HepG2 (cell line): ENCODE data around the gene ICAM3. TPM values are rescaled to one million over a fixed set of nuclear protein-coding genes. Genes with fewer than 3 reads are reported as not detected.
A peak's percentile ranks its signal among the peaks of the same experiment; 100 is the strongest.

Experiments
- ATAC-seq: fragments of 200-7000 bp; cut with Tn5 transposase; 3 replicates; pipeline ENCODE4 v1.9.1; 2020; ENCODE audit warnings: mild to moderate bottlenecking, moderate library complexity
- BruUV-seq: library from RNA; stranded (reverse); fragments of 400-500 nt; replicated peaks from 2 replicates; lab custom pipeline; 2021; lab: Mats Ljungman, UMichigan
- CTCF ChIA-PET: fragments of 300-600 bp; formaldehyde crosslinking; extraction: SDS; loops from one replicate; lab custom pipeline; 2021; ENCODE audit warnings: low total read pairs, inconsistent platforms, low intra/inter-chr PET ratio; lab: Yijun Ruan, JAX
- POLR2A ChIA-PET: fragments of 350-600 bp; sonication (Branson Sonifier 250); formaldehyde crosslinking; loops from one replicate; lab custom pipeline; 2020; ENCODE audit warnings: antibody characterized with exemption, inconsistent platforms; lab: Yijun Ruan, JAX
- DNase-seq: peaks from one replicate; pipeline ENCODE4 v3.0.0-alpha.2; 2015; ENCODE audit warnings: low spot score
- FAIRE-seq: peaks from 3 replicates; lab custom pipeline; 2011; peaks lifted over from hg19 to GRCh38; lab: Jason Lieb, UNC
- H2AFZ ChIP-seq: one replicate; pipeline ENCODE4 v1.6.1; 2011; ENCODE audit warnings: low read length, inconsistent platforms
- H3K27ac ChIP-seq: fragments of 300-600 bp; 3 replicates; pipeline ENCODE4 v1.8.0; 2011; ENCODE audit warnings: mixed run types, mild to moderate bottlenecking, mixed read lengths, low read length, inconsistent platforms; ENCODE audit not compliant: insufficient read depth; ENCODE audit errors: extremely low read length
- H3K27me3 ChIP-seq, 2 experiments: fragments of 200-600 bp in 1 of 2; 2 replicates in 1 of 2; 3 replicates in 1 of 2; pipeline versions ENCODE4 v1.6.0 to v1.8.0; 2011; ENCODE audit warnings: low read length in 2 of 2, mild to moderate bottlenecking in 2 of 2, moderate library complexity in 2 of 2, inconsistent platforms in 1 of 2; ENCODE audit not compliant: insufficient read depth in 2 of 2, control insufficient read depth in 1 of 2
- H3K36me3 ChIP-seq, 2 experiments: fragments of 200-600 bp in 1 of 2; replicated peaks in 1 of 2; 2 replicates in 1 of 2; 3 replicates in 1 of 2; pipeline versions ENCODE4 v1.5.1 to v1.8.0; 2011; ENCODE audit warnings: low read length in 2 of 2, inconsistent platforms in 1 of 2; ENCODE audit not compliant: insufficient read depth in 2 of 2, control insufficient read depth in 1 of 2
- H3K4me1 ChIP-seq: 2 replicates; pipeline ENCODE4 v1.5.1; 2012; ENCODE audit warnings: low read length, inconsistent platforms; ENCODE audit not compliant: insufficient read depth
- H3K4me2 ChIP-seq: 2 replicates; pipeline ENCODE4 v1.6.0; 2011; ENCODE audit warnings: low read depth, low read length, inconsistent platforms
- H3K4me3 ChIP-seq, 3 experiments: fragments of 200-600 bp in 1 of 3; sonication (generic), shearing (Covaris generic) in 1 of 3; replicated peaks in 1 of 3; 2 replicates each; pipeline ENCODE4 v1.5.1; 2011 to 2016; ENCODE audit warnings: low read length in 3 of 3, inconsistent platforms in 2 of 3, low read depth in 2 of 3, mild to moderate bottlenecking in 2 of 3, control low read depth in 1 of 3, mixed read lengths in 1 of 3; ENCODE audit not compliant: insufficient read depth in 1 of 3
- H3K79me2 ChIP-seq: one replicate; pipeline ENCODE4 v1.6.1; 2011; ENCODE audit warnings: low read length, inconsistent platforms; ENCODE audit not compliant: insufficient read depth
- H3K9ac ChIP-seq: 2 replicates; pipeline ENCODE4 v1.6.0; 2011; ENCODE audit warnings: mild to moderate bottlenecking, low read depth, low read length, inconsistent platforms; ENCODE audit not compliant: insufficient read depth
- H3K9me3 ChIP-seq: 2 replicates; pipeline ENCODE4 v1.5.1; 2012; ENCODE audit warnings: mild to moderate bottlenecking, low read length
- H4K20me1 ChIP-seq: 2 replicates; pipeline ENCODE4 v1.6.0; 2011; ENCODE audit warnings: inconsistent platforms, mild to moderate bottlenecking, low read length, moderate library complexity; ENCODE audit not compliant: insufficient read depth
- AGO2 ChIP-seq: fragments of 200-400 bp; formaldehyde crosslinking; optimal IDR thresholded peaks from 2 replicates; pipeline ENCODE3; 2017; ENCODE audit warnings: mild to moderate bottlenecking, low read depth, low read length, moderate library complexity
- ARHGAP35 ChIP-seq: sonication (generic); formaldehyde crosslinking; IDR thresholded peaks from 2 replicates; pipeline ENCODE4 v1.9.0; 2022; ENCODE audit warnings: mild to moderate bottlenecking, inconsistent platforms, moderate library complexity, missing genetic modification reagents, borderline replicate concordance
- CAMTA2 ChIP-seq: sonication (generic); formaldehyde crosslinking; IDR thresholded peaks from 2 replicates; pipeline ENCODE4 v1.4.0; 2020; ENCODE audit warnings: mild to moderate bottlenecking, missing genetic modification reagents, borderline replicate concordance
- ZNF101 ChIP-seq: sonication (generic); formaldehyde crosslinking; IDR thresholded peaks from 2 replicates; pipeline ENCODE4 v1.4.0; 2020; ENCODE audit warnings: mild to moderate bottlenecking, low read depth, missing genetic modification reagents, borderline replicate concordance
- WGBS: methylation state at CpG from one replicate; pipeline ENCODE4 v1.1.6; 2017; ENCODE audit warnings: low lambda C conversion rate; 5-methylcytosine and 5-hydroxymethylcytosine counted together
- in situ Hi-C: cut with HindIII; loops from 2 replicates; pipeline ENCODE4 v1.10.0; 2017; ENCODE audit warnings: low pct_unique_long_range_greater_than_20kb; ENCODE audit not compliant: extremely low pct_ligation_motif_present
- intact Hi-C: fragments of 100-400 bp; cut with micrococcal nuclease; formaldehyde crosslinking; loops from one replicate; pipeline ENCODE4 v1.10.0; 2022; ENCODE audit not compliant: unreplicated experiment
- polyA plus RNA-seq, 8 experiments: library from polyadenylated mRNA; depleted of rRNA in 3 of 8; stranded (reverse) in 7 of 8; unstranded in 1 of 8; fragments of >200 nt; fragmentation: Illumina TruSeq in 4 of 8; extraction: Trizol in 4 of 8; gene quantifications; 2 replicates each; pipeline versions ENCODE4 v1.2.1 to v1.2.3, GENCODE V29; 2011 to 2016; ENCODE audit warnings: low read depth in 4 of 8, missing spikeins in 1 of 8, mixed read lengths in 1 of 8; ENCODE audit not compliant: insufficient read depth in 1 of 8
- total RNA-seq, 5 experiments: library from RNA; depleted of rRNA; stranded (reverse); fragments of >200 nt; fragmentation: Illumina TruSeq; extraction: Trizol; gene quantifications; 2 replicates each; pipeline ENCODE4 v1.2.3, GENCODE V29; 2016; ENCODE audit warnings: low read depth in 1 of 5
- TF ChIP-seq, protein P1 (sequence below): sonication (generic); formaldehyde crosslinking; IDR thresholded peaks from 2 replicates; pipeline ENCODE4 v1.5.1; 2020; ENCODE audit warnings: mild to moderate bottlenecking, missing genetic modification reagents, moderate library complexity

Gene ICAM3
- total and polyA plus RNA-seq, 2 of the 13 experiments (the other 11 are each of a cell fraction or from before 2014, with no cell fraction given), result 14.1 to 21.0 TPM

DNA sequence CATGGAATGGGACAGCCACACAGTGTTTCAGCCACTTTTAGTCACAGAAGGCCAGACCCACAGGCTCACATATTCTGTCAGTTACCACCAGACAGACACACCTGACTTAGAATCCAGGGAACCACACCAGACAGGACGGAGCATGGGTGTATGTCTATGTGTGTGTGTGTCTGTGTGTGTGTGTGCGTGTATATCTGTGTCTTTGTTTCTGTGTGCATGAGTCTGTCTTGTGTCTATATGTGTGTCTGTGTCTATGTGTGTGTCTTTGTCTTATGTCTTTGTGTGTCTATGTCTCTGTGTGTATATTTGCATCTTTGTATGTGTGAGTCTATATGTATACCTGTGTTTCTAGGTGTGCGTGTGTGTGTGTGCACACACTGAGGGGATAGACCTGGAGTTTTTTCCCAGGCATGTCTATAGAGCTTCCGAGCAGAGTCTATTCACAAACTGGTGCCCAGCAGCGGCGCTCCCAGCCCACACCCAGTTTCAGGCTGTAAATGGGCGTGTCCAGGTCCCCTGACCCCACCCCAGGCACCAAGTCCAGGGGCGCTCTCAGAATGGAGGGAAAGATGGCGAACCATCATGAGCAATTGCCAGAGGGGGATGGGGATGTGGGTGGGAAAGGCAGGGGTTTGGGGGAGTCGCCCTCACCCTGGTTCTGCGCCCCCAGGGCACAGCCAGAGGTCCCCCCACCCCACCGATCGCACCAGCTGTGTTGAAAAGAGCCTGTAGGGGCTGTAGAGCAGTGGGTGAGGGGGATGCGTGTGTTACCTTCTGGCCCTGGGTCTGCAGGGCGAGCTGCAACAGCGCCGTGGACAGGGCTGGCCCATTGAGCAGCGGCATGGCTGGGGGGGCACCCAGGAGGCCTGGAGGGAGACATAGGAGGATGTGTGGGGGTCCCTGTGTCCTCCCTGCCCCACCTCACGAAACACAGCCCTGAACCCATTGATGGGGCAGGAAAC, 17.3 kb downstream of the ICAM3 start:
- BruUV-seq, result no TSS peak
- Histone ChIP-seq H4K20me1 (0 out of 2 replicates have a peak, but pooled peaks cover under 1% of the 10 kb centered on the region), H3K9ac (no peak overlapping the region)
- WGBS, result 100% methylated on average over 11 of the region's 19 CpGs
- CTCF ChIA-PET, result no interaction called here
- intact Hi-C loops, result no loop called here
- TF ChIP-seq ZNF101 (CRISPR knock-in tag), result no peak
- no peak for TF ChIP-seq CAMTA2 (CRISPR knock-in tag)
- TF ChIP-seq ARHGAP35 (CRISPR knock-in tag), result no peak
- peak; percentile 67 for TF ChIP-seq AGO2
- TF ChIP-seq, protein P1, sequence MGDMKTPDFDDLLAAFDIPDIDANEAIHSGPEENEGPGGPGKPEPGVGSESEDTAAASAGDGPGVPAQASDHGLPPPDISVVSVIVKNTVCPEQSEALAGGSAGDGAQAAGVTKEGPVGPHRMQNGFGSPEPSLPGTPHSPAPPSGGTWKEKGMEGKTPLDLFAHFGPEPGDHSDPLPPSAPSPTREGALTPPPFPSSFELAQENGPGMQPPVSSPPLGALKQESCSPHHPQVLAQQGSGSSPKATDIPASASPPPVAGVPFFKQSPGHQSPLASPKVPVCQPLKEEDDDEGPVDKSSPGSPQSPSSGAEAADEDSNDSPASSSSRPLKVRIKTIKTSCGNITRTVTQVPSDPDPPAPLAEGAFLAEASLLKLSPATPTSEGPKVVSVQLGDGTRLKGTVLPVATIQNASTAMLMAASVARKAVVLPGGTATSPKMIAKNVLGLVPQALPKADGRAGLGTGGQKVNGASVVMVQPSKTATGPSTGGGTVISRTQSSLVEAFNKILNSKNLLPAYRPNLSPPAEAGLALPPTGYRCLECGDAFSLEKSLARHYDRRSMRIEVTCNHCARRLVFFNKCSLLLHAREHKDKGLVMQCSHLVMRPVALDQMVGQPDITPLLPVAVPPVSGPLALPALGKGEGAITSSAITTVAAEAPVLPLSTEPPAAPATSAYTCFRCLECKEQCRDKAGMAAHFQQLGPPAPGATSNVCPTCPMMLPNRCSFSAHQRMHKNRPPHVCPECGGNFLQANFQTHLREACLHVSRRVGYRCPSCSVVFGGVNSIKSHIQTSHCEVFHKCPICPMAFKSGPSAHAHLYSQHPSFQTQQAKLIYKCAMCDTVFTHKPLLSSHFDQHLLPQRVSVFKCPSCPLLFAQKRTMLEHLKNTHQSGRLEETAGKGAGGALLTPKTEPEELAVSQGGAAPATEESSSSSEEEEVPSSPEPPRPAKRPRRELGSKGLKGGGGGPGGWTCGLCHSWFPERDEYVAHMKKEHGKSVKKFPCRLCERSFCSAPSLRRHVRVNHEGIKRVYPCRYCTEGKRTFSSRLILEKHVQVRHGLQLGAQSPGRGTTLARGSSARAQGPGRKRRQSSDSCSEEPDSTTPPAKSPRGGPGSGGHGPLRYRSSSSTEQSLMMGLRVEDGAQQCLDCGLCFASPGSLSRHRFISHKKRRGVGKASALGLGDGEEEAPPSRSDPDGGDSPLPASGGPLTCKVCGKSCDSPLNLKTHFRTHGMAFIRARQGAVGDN, result 0 out of 2 replicates have a peak, but pooled peaks have one; percentile 9
- TF ChIP-seq, all 625 proteins: peak for 2
- Histone ChIP-seq H3K4me3 (no peak overlapping the region), H3K27ac (no peak overlapping the region), H3K9me3 (no peaks in the 10 kb centered on the region), H3K79me2 (no peaks in the 10 kb centered on the region), H2AFZ (no peak overlapping the region), H3K27me3 (no peaks in the 10 kb centered on the region), H3K36me3 (peaks cover 33 to 82% of the 10 kb centered on the region in 2 experiments), H3K4me1 (no peaks in the 10 kb centered on the region), H3K4me2 (no peak overlapping the region)
- POLR2A ChIA-PET, result interaction anchor here (2.4 kb wide), 1 partner anchor 10 kb away, joined by 10 read pairs; no protein-coding TSS in a partner anchor
- FAIRE-seq (no peak), DNase-seq (no peak), ATAC-seq (peak; percentile 7)
- in situ Hi-C loops, result no loop called here
